GM12873 (cell line): ENCODE measurements around the gene SORBS1.

Experiments
- CTCF ChIP-seq: IDR thresholded peaks from 2 replicates; pipeline ENCODE4 v1.5.1; 2012; ENCODE audit warnings: low read depth, mild to moderate bottlenecking, moderate library complexity, low read length, control low read depth; ENCODE audit not compliant: insufficient read depth; ENCODE audit errors: missing control alignments

The SORBS1 gene

GRCh38 chr10:95314192-95314918, 246.8 kb downstream of the SORBS1 start:
- TF ChIP-seq CTCF, result no peak

- no peak for TF ChIP-seq CTCF
Measured at GRCh38 chr10:95312986-95313495, 248.1 kb downstream of the SORBS1 start.

- TF ChIP-seq CTCF, result no peak
Measured at GRCh38 chr10:95312257-95312656, 248.9 kb downstream of the SORBS1 start.

- no peak for TF ChIP-seq CTCF
Measured at GRCh38 chr10:95309958-95310357, 251.2 kb downstream of the SORBS1 start.

- no peak for TF ChIP-seq CTCF
Measured at GRCh38 chr10:95308389-95309302, 252.5 kb downstream of the SORBS1 start.

GRCh38 chr10:95306851-95307250, 254.3 kb downstream of the SORBS1 start:
- TF ChIP-seq CTCF, result no peak

GRCh38 chr10:95306318-95306650, 254.9 kb downstream of the SORBS1 start:
- no peak for TF ChIP-seq CTCF
